ENCODE measurements around the gene RTP5.

The RTP5 gene

DNA sequence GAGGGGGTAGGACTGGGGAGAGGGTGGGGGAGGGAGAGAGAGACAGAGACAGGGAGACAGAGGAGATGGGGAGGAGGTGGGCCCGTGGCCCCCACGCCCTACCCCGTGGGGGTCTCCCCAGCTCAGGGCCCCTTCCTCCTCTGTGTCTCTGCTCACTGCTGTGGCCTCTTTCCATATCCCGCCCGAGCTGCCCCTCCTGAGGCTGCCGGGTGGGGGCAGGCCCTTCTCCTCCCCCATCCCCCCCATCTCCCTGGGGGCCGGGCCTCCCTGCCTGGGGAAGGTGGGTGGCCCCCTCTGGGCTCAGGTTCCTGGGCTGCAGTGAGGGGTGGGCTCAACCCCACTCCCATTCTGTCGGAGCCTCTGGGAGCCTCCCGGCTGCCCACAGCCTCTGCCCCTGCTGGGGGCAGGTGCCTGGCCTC, 10.5 kb upstream of the RTP5 start:
- Histone ChIP-seq H3K27me3 (ENCODE audit: insufficient read depth, low read length, poor library complexity, severe bottlenecking) (no peaks in the 10 kb centered on the region), H3K36me3 (ENCODE audit: insufficient read depth, low read length) (no peaks in the 10 kb centered on the region), H3K9me3 (ENCODE audit: insufficient read depth, low read depth, low read length) (no peaks in the 10 kb centered on the region), H4K20me1 (ENCODE audit: insufficient read depth, low read length, poor library complexity, severe bottlenecking) (no peaks in the 10 kb centered on the region), H3K4me2 (ENCODE audit: low read depth, low read length, poor library complexity, severe bottlenecking) (no peak overlapping the region), H3K9me2 (replicated peaks; ENCODE audit: low read depth, low read length) (no peaks in the 10 kb centered on the region), H3K9ac (ENCODE audit: low read depth, low read length, poor library complexity, severe bottlenecking) (no peak overlapping the region), H3K79me2 (ENCODE audit: insufficient read depth, low read length) (no peaks in the 10 kb centered on the region), H3K4me1 (ENCODE audit: insufficient read depth, low read length, poor library complexity, severe bottlenecking) (peaks cover 40% of the 10 kb centered on the region), H3F3A (ENCODE audit: low read depth) (no peaks in the 10 kb centered on the region), H2AFZ (ENCODE audit: low read length) (no peak overlapping the region), H3K4me3 (ENCODE audit: low read length, poor library complexity, severe bottlenecking) (no peak overlapping the region)
- TF ChIP-seq, protein P1, sequence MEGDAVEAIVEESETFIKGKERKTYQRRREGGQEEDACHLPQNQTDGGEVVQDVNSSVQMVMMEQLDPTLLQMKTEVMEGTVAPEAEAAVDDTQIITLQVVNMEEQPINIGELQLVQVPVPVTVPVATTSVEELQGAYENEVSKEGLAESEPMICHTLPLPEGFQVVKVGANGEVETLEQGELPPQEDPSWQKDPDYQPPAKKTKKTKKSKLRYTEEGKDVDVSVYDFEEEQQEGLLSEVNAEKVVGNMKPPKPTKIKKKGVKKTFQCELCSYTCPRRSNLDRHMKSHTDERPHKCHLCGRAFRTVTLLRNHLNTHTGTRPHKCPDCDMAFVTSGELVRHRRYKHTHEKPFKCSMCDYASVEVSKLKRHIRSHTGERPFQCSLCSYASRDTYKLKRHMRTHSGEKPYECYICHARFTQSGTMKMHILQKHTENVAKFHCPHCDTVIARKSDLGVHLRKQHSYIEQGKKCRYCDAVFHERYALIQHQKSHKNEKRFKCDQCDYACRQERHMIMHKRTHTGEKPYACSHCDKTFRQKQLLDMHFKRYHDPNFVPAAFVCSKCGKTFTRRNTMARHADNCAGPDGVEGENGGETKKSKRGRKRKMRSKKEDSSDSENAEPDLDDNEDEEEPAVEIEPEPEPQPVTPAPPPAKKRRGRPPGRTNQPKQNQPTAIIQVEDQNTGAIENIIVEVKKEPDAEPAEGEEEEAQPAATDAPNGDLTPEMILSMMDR (conservative IDR thresholded peaks at IDR 0.05; ENCODE audit: low read length), result no peak
- no peak for TF ChIP-seq EZH2phosphoT487 (IDR thresholded peaks at IDR 0.05; ENCODE audit: borderline replicate concordance)

GRCh38 chr2:241859436-241860183, 9.9 kb upstream of the RTP5 start:
- Histone ChIP-seq H2AFZ (ENCODE audit: low read length) (no peak overlapping the region), H3K4me3 (ENCODE audit: low read length, poor library complexity, severe bottlenecking) (no peak overlapping the region), H3K9me2 (replicated peaks; ENCODE audit: low read depth, low read length) (no peaks in the 10 kb centered on the region), H3K27me3 (ENCODE audit: insufficient read depth, low read length, poor library complexity, severe bottlenecking) (no peaks in the 10 kb centered on the region), H4K20me1 (ENCODE audit: insufficient read depth, low read length, poor library complexity, severe bottlenecking) (no peaks in the 10 kb centered on the region), H3K9me3 (ENCODE audit: insufficient read depth, low read depth, low read length) (no peaks in the 10 kb centered on the region), H3K4me1 (ENCODE audit: insufficient read depth, low read length, poor library complexity, severe bottlenecking) (peaks cover 44% of the 10 kb centered on the region), H3K79me2 (ENCODE audit: insufficient read depth, low read length) (no peaks in the 10 kb centered on the region), H3K4me2 (ENCODE audit: low read depth, low read length, poor library complexity, severe bottlenecking) (no peak overlapping the region), H3F3A (ENCODE audit: low read depth) (no peaks in the 10 kb centered on the region), H3K9ac (ENCODE audit: low read depth, low read length, poor library complexity, severe bottlenecking) (no peak overlapping the region), H3K36me3 (ENCODE audit: insufficient read depth, low read length) (no peaks in the 10 kb centered on the region)
- TF ChIP-seq EZH2phosphoT487 (IDR thresholded peaks at IDR 0.05; ENCODE audit: borderline replicate concordance), result no peak
- TF ChIP-seq, protein P1 (conservative IDR thresholded peaks at IDR 0.05; ENCODE audit: low read length), result peak; percentile 39

DNA sequence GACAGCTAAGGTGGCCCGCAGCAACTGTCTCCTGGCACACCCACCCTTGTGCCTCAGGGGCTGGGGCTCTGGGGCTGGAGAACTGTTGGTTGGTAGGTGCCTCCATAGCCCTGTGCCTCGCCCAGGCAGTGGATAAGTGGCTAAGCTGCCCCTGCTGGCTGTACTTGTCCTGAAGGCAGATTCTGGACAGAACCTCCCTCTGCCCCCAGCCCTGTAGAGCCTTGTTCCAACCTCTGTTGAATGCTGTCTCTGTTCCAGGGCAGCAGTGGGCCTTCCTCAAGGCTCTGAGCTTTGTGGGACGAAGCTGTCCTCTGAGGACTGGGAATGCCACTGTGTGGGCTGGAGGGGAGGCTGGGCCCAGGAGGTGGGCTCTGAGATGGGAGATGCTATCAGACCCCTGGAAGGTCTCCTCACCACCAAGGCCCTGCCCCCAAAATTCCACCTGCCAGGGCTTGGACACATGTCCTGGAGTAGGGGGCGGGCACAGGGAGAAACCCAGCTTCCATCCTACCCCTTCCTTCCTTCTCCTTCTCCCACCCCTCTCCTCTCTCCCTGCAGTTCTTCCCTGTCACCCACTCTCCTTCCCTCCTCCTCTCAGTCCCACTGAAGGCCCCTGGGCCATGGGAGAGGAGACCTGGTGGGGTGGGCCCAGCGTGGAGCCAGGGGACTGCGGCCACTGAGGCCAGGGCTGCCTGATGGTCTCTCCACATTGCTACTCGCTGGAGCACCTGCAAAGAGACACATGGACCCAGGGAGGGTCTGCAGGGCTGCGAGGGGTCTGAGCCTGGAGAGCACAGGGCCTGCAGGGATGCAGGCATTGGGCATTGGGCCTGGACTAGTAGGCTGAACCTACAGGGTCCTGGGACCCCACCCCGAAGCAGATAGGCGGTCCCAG, 9.1 kb upstream of the RTP5 start:
- peaks cover 42% of the 10 kb centered on the region for H3K4me1 ChIP-seq (ENCODE audit: insufficient read depth, low read length, poor library complexity, severe bottlenecking)
- H3K4me2 ChIP-seq (ENCODE audit: low read depth, low read length, poor library complexity, severe bottlenecking), result no peak overlapping the region
- TF ChIP-seq, protein P1 (conservative IDR thresholded peaks at IDR 0.05; ENCODE audit: low read length), result no peak
- TF ChIP-seq EZH2phosphoT487 (IDR thresholded peaks at IDR 0.05; ENCODE audit: borderline replicate concordance), result no peak
- H3K4me3 ChIP-seq (ENCODE audit: low read length, poor library complexity, severe bottlenecking), result no peak overlapping the region
- H3F3A ChIP-seq (ENCODE audit: low read depth), result no peaks in the 10 kb centered on the region
- no peak overlapping the region for H2AFZ ChIP-seq (ENCODE audit: low read length)
- H3K27me3 ChIP-seq (ENCODE audit: insufficient read depth, low read length, poor library complexity, severe bottlenecking), result no peaks in the 10 kb centered on the region
- H3K36me3 ChIP-seq (ENCODE audit: insufficient read depth, low read length), result no peaks in the 10 kb centered on the region
- H3K79me2 ChIP-seq (ENCODE audit: insufficient read depth, low read length), result no peaks in the 10 kb centered on the region
- H4K20me1 ChIP-seq (ENCODE audit: insufficient read depth, low read length, poor library complexity, severe bottlenecking), result no peaks in the 10 kb centered on the region
- H3K9ac ChIP-seq (ENCODE audit: low read depth, low read length, poor library complexity, severe bottlenecking), result no peak overlapping the region
- H3K9me3 ChIP-seq (ENCODE audit: insufficient read depth, low read depth, low read length), result no peaks in the 10 kb centered on the region
- no peaks in the 10 kb centered on the region for H3K9me2 ChIP-seq (replicated peaks; ENCODE audit: low read depth, low read length)

Data from Loucy (cell line).